H1 (cell line): ENCODE results near the gene LRRTM3. TPM values are rescaled to one million over a fixed set of nuclear protein-coding genes. Genes with fewer than 3 reads are reported as not detected.

Experiments used
- CTCF ChIA-PET: fragments of 300-600 bp; sonication (Branson Sonifier 250); formaldehyde crosslinking; loops from one replicate; lab custom pipeline; 2021; ENCODE audit not compliant: partially characterized antibody; lab: Charles Lee
- POLR2A ChIA-PET: fragments of 300-600 bp; sonication (Branson Sonifier 250); formaldehyde crosslinking; loops from one replicate; lab custom pipeline; 2021; ENCODE audit warnings: inconsistent platforms; ENCODE audit not compliant: partially characterized antibody; lab: Charles Lee
- DNase-seq, 2 experiments: peaks; one replicate each; pipeline versions ENCODE4 v3.0.0 to v3.0.0-alpha.2; 2010 to 2022; ENCODE audit warnings: low spot score in 2 of 2, low read depth in 1 of 2, mixed read lengths in 1 of 2
- FAIRE-seq: peaks from 2 replicates; lab custom pipeline; 2011; peaks lifted over from hg19 to GRCh38; lab: Jason Lieb, UNC
- H2AFZ ChIP-seq: 2 replicates; pipeline ENCODE4 v1.8.1; 2012; ENCODE audit warnings: low read length, inconsistent platforms
- H2AK5ac ChIP-seq: 2 replicates; pipeline ENCODE4 v1.6.1; 2013; ENCODE audit warnings: low read depth, low read length
- H2BK120ac ChIP-seq: replicated peaks from 2 replicates; pipeline ENCODE3; 2013; ENCODE audit warnings: low read depth, low read length, inconsistent platforms
- H2BK12ac ChIP-seq: 2 replicates; pipeline ENCODE4 v1.6.1; 2013; ENCODE audit warnings: low read depth, low read length
- H2BK15ac ChIP-seq: 2 replicates; pipeline ENCODE4 v1.6.1; 2013; ENCODE audit warnings: low read length
- H2BK20ac ChIP-seq: 2 replicates; pipeline ENCODE4 v1.6.1; 2013; ENCODE audit warnings: low read length
- H2BK5ac ChIP-seq: 2 replicates; pipeline ENCODE4 v1.6.1; 2013; ENCODE audit warnings: low read depth, low read length
- H3K14ac ChIP-seq: 2 replicates; pipeline ENCODE4 v1.6.1; 2013; ENCODE audit warnings: inconsistent platforms; ENCODE audit not compliant: insufficient read length
- H3K18ac ChIP-seq: 2 replicates; pipeline ENCODE4 v1.6.1; 2013; ENCODE audit warnings: low read length; ENCODE audit errors: extremely low read depth
- H3K23ac ChIP-seq: 2 replicates; pipeline ENCODE4 v1.6.1; 2013; ENCODE audit warnings: inconsistent platforms; ENCODE audit not compliant: insufficient read length
- H3K23me2 ChIP-seq: 2 replicates; pipeline ENCODE4 v1.6.1; 2013; ENCODE audit warnings: low read depth, low read length
- H3K27ac ChIP-seq: 2 replicates; pipeline ENCODE4 v1.6.1; 2011; ENCODE audit warnings: low read depth, low read length, inconsistent platforms
- H3K27me3 ChIP-seq, 4 experiments: replicated peaks in 1 of 4; 1 replicate in 1 of 4; 2 replicates in 3 of 4; pipeline versions ENCODE4 v1.6.1 to v1.8.1; 2011 to 2013; ENCODE audit warnings: low read length in 3 of 4, mild to moderate bottlenecking in 3 of 4, inconsistent platforms in 2 of 4, mixed read lengths in 2 of 4, moderate library complexity in 1 of 4; ENCODE audit not compliant: control insufficient read depth in 3 of 4, insufficient read depth in 3 of 4; ENCODE audit errors: extremely low read depth in 1 of 4
- H3K36me3 ChIP-seq, 4 experiments: 2 replicates each; pipeline versions ENCODE4 v1.6.1 to v1.8.1; 2011 to 2013; ENCODE audit warnings: mild to moderate bottlenecking in 4 of 4, low read length in 3 of 4, moderate library complexity in 2 of 4, control low read depth in 1 of 4, inconsistent platforms in 1 of 4; ENCODE audit not compliant: insufficient read depth in 4 of 4, control insufficient read depth in 2 of 4
- H3K4ac ChIP-seq: replicated peaks from 2 replicates; pipeline ENCODE3; 2013; ENCODE audit warnings: low read length, low read depth, mixed read lengths, inconsistent platforms; ENCODE audit not compliant: insufficient read length
- H3K4me1 ChIP-seq, 4 experiments: replicated peaks in 1 of 4; 1 replicate in 1 of 4; 2 replicates in 3 of 4; pipeline versions ENCODE4 v1.6.1 to v1.8.1; 2011 to 2013; ENCODE audit warnings: low read length in 3 of 4, inconsistent platforms in 2 of 4, mixed read lengths in 1 of 4; ENCODE audit not compliant: insufficient read depth in 4 of 4, control insufficient read depth in 3 of 4
- H3K4me2 ChIP-seq, 2 experiments: 2 replicates each; pipeline versions ENCODE4 v1.6.1 to v1.8.1; 2011 to 2013; ENCODE audit warnings: low read depth in 2 of 2, low read length in 2 of 2, control low read depth in 1 of 2, inconsistent platforms in 1 of 2, mild to moderate bottlenecking in 1 of 2; ENCODE audit not compliant: insufficient read depth in 1 of 2
- H3K4me3 ChIP-seq, 4 experiments: fragments of 200-600, 300-600 bp in 1 of 4; sonication (generic), shearing (Covaris generic), sonication (Bioruptor Twin) in 1 of 4; 2 replicates each; pipeline versions ENCODE4 v1.5.1 to v1.8.1; 2011 to 2016; ENCODE audit warnings: low read length in 4 of 4, low read depth in 3 of 4, control low read depth in 2 of 4, inconsistent platforms in 2 of 4, mild to moderate bottlenecking in 2 of 4, mixed read lengths in 1 of 4, moderate library complexity in 1 of 4; ENCODE audit not compliant: insufficient read depth in 2 of 4; ENCODE audit errors: extremely low read depth in 1 of 4
- H3K56ac ChIP-seq: replicated peaks from 2 replicates; pipeline ENCODE3; 2013; ENCODE audit warnings: low read depth, mild to moderate bottlenecking, mixed read lengths, low read length, inconsistent platforms; ENCODE audit not compliant: insufficient read length
- H3K79me1 ChIP-seq: 2 replicates; pipeline ENCODE4 v1.6.1; 2013; ENCODE audit warnings: low read depth, low read length, control low read depth
- H3K79me2 ChIP-seq, 2 experiments: 2 replicates each; pipeline versions ENCODE4 v1.6.1 to v1.8.1; 2012 to 2013; ENCODE audit warnings: low read length in 2 of 2, mild to moderate bottlenecking in 2 of 2, inconsistent platforms in 1 of 2; ENCODE audit not compliant: insufficient read depth in 2 of 2, control insufficient read depth in 1 of 2
- H3K9ac ChIP-seq, 4 experiments: replicated peaks in 1 of 4; 1 replicate in 1 of 4; 2 replicates in 3 of 4; pipeline versions ENCODE4 v1.6.1 to v1.8.1; 2011 to 2013; ENCODE audit warnings: low read depth in 3 of 4, low read length in 3 of 4, control low read depth in 2 of 4, mild to moderate bottlenecking in 2 of 4, moderate library complexity in 2 of 4, inconsistent platforms in 1 of 4; ENCODE audit errors: extremely low read depth in 1 of 4
- H3K9me3 ChIP-seq, 2 experiments: 2 replicates each; pipeline versions ENCODE4 v1.6.1 to v1.8.1; 2012 to 2013; ENCODE audit warnings: mild to moderate bottlenecking in 2 of 2, moderate library complexity in 2 of 2, control low read depth in 1 of 2, inconsistent platforms in 1 of 2, low read depth in 1 of 2, low read length in 1 of 2, mixed read lengths in 1 of 2; ENCODE audit not compliant: insufficient read depth in 2 of 2
- H4K20me1 ChIP-seq, 2 experiments: replicated peaks in 1 of 2; 2 replicates each; pipeline versions ENCODE3 to v1.8.1; 2011 to 2013; ENCODE audit warnings: inconsistent platforms in 2 of 2, low read length in 2 of 2, mild to moderate bottlenecking in 1 of 2; ENCODE audit not compliant: insufficient read depth in 2 of 2, control insufficient read depth in 1 of 2
- H4K5ac ChIP-seq: 2 replicates; pipeline ENCODE4 v1.6.1; 2013; ENCODE audit warnings: low read length, low read depth, mixed read lengths, inconsistent platforms; ENCODE audit not compliant: insufficient read length
- H4K8ac ChIP-seq: 2 replicates; pipeline ENCODE4 v1.8.0; 2013; ENCODE audit warnings: mild to moderate bottlenecking, moderate library complexity, low read length, inconsistent platforms; ENCODE audit not compliant: insufficient read depth; ENCODE audit errors: extremely low read depth
- H4K91ac ChIP-seq: replicated peaks from 2 replicates; pipeline ENCODE3; 2013; ENCODE audit warnings: low read length, mixed read lengths, inconsistent platforms; ENCODE audit not compliant: insufficient read length
- CBX8 ChIP-seq: fragments of 300-800, 300-1000 bp; sonication (generic); IDR thresholded peaks from 2 replicates; pipeline ENCODE4 v1.7.1; 2016; ENCODE audit warnings: low read depth, low read length, borderline replicate concordance
- CHD1 ChIP-seq: IDR thresholded peaks from 2 replicates; pipeline ENCODE4 v1.6.1; 2012; ENCODE audit warnings: low read depth, low read length, improper control_type of control experiment
- CREB1 ChIP-seq: IDR thresholded peaks from 2 replicates; pipeline ENCODE4 v1.6.1; 2012; ENCODE audit warnings: inconsistent platforms
- MAFK ChIP-seq: IDR thresholded peaks from 2 replicates; pipeline ENCODE4 v1.6.1; 2012; ENCODE audit warnings: low read depth, mild to moderate bottlenecking, improper control_type of control experiment, low read length
- PHF8 ChIP-seq: fragments of 200-600 bp; sonication (generic); conservative IDR thresholded peaks from 2 replicates; pipeline ENCODE4 v1.7.1; 2012; ENCODE audit warnings: low read depth, mild to moderate bottlenecking, inconsistent platforms, low read length, moderate library complexity
- POLR2A ChIP-seq, 2 experiments: IDR thresholded peaks; 1 replicate in 1 of 2; 2 replicates in 1 of 2; pipeline ENCODE4 v1.6.1; 2011; ENCODE audit warnings: low read depth in 2 of 2, low read length in 2 of 2, mild to moderate bottlenecking in 2 of 2; ENCODE audit errors: control extremely low read depth in 1 of 2
- RXRA ChIP-seq: IDR thresholded peaks from 2 replicates; pipeline ENCODE4 v1.6.1; 2011; ENCODE audit warnings: low read depth, mild to moderate bottlenecking, low read length, moderate library complexity; ENCODE audit not compliant: insufficient read depth
- SIRT6 ChIP-seq: IDR thresholded peaks from one replicate; pipeline ENCODE4 v1.7.1; 2012; ENCODE audit warnings: low read length, inconsistent platforms
- SIX5 ChIP-seq: IDR thresholded peaks from 2 replicates; pipeline ENCODE4 v1.6.1; 2011; ENCODE audit warnings: mild to moderate bottlenecking, low read depth, low read length
- SRF ChIP-seq: IDR thresholded peaks from 2 replicates; pipeline ENCODE4 v1.6.1; 2011; ENCODE audit warnings: mild to moderate bottlenecking, low read depth, low read length, moderate library complexity
- TAF1 ChIP-seq: IDR thresholded peaks from 2 replicates; pipeline ENCODE4 v1.6.1; 2011; ENCODE audit warnings: mild to moderate bottlenecking, low read depth, low read length
- TEAD4 ChIP-seq: IDR thresholded peaks from 2 replicates; pipeline ENCODE4 v1.6.1; 2012; ENCODE audit warnings: low read depth, low read length, inconsistent platforms, mixed read lengths
- YY1 ChIP-seq: IDR thresholded peaks from 2 replicates; pipeline ENCODE4 v1.6.1; 2011; ENCODE audit warnings: low read depth, mild to moderate bottlenecking, low read length
- WGBS, 2 experiments: shearing (Covaris generic) in 1 of 2; methylation state at CpG; one replicate each; pipeline versions ENCODE4 v1.1.6 to v1.1.7; 2013 to 2015; ENCODE audit warnings: low lambda C conversion rate in 2 of 2, mixed read lengths in 2 of 2, inconsistent platforms in 1 of 2, low coverage in 1 of 2, missing lambda C conversion rate in 1 of 2; ENCODE audit not compliant: insufficient replicate concordance in 2 of 2, insufficient coverage in 1 of 2, insufficient read length in 1 of 2; ENCODE audit errors: extremely low coverage in 1 of 2, missing lambda C conversion rate in 1 of 2; 5-methylcytosine and 5-hydroxymethylcytosine counted together
- polyA plus RNA-seq, 7 experiments: library from polyadenylated mRNA; depleted of rRNA in 3 of 7; stranded (reverse) in 5 of 7; unstranded in 2 of 7; fragments of >200 nt in 5 of 7; fragments of 200-250 nt in 2 of 7; gene quantifications; 1 replicate in 5 of 7; 2 replicates in 1 of 7; 4 replicates in 1 of 7; pipeline versions ENCODE4 v1.2.1 to v1.2.3, GENCODE V29; 2011 to 2013; ENCODE audit warnings: missing spikeins in 2 of 7, mixed read lengths in 2 of 7
- total RNA-seq: library from RNA; stranded (reverse); fragmentation: NEBNext Ultra II Directional; extraction: Animal tissue kit (Norgen Biotek cat#: 25700); gene quantifications from 2 replicates; pipeline ENCODE4 v1.2.1, GENCODE V29; 2021
- TF ChIP-seq, protein P1 (sequence below): IDR thresholded peaks from 2 replicates; pipeline ENCODE4 v1.6.1; 2012; ENCODE audit warnings: inconsistent platforms

Gene LRRTM3
- total and polyA plus RNA-seq, 2 of the 8 experiments (the other 6 are each of a cell fraction or from before 2014, with no cell fraction given), result 0.33 to 0.48 TPM

GRCh38 chr10:66981361-66982052 lies 55.7 kb downstream of the LRRTM3 start:
- H2AK5ac ChIP-seq, result no peak overlapping the region
- H4K91ac ChIP-seq, result no peak overlapping the region
- no peak overlapping the region for H3K4me3 ChIP-seq
- no peaks in the 10 kb centered on the region for H4K20me1 ChIP-seq
- CTCF ChIA-PET, result interaction anchor here (0.6 to 0.8 kb wide), 2 partner anchors 8 to 798 kb away, joined by 3 read pairs; no protein-coding TSS in a partner anchor
- no peak overlapping the region for H3K23ac ChIP-seq
- no peaks in the 10 kb centered on the region for H3K79me1 ChIP-seq
- H2BK15ac ChIP-seq, result no peak overlapping the region
- DNase-seq (no peak), FAIRE-seq (no peak)
- H3K36me3 ChIP-seq, result no peaks in the 10 kb centered on the region
- H3K14ac ChIP-seq, result no peak overlapping the region
- 92% methylated on average over 3 of the region's 3 CpGs; no CpG with 5 or more reads in 1 of the 2 experiments for whole genome bisulfite sequencing, 2 experiments
- H3K18ac ChIP-seq, result no peak overlapping the region
- H4K8ac ChIP-seq, result no peak overlapping the region
- H3K9ac ChIP-seq, result no peak overlapping the region
- H3K23me2 ChIP-seq, result no peaks in the 10 kb centered on the region
- H2AFZ ChIP-seq, result no peak overlapping the region
- H2BK120ac ChIP-seq, result no peak overlapping the region
- no peak overlapping the region for H3K56ac ChIP-seq
- H3K79me2 ChIP-seq, result no peaks in the 10 kb centered on the region
- H3K4ac ChIP-seq, result no peak overlapping the region
- no peak overlapping the region for H2BK5ac ChIP-seq
- POLR2A ChIA-PET, result no interaction called here
- no peak overlapping the region for H3K4me2 ChIP-seq
- H3K27me3 ChIP-seq, result no peaks in the 10 kb centered on the region
- H4K5ac ChIP-seq, result no peak overlapping the region
- H3K9me3 ChIP-seq, result no peaks in the 10 kb centered on the region
- H2BK20ac ChIP-seq, result no peak overlapping the region
- no peak overlapping the region for H3K27ac ChIP-seq
- no peak overlapping the region; the same call in 1 of the 2 replicates for H2BK12ac ChIP-seq
- no peaks in the 10 kb centered on the region for H3K4me1 ChIP-seq
- TF ChIP-seq RXRA (no peak), SIX5 (no peak), TAF1 (no peak), CBX8 (no peak), CREB1 (no peak), TEAD4 (no peak), SIRT6 (no peak), PHF8 (no peak), MAFK (no peak), CHD1 (no peak), SRF (no peak), POLR2A (IDR thresholded peaks at IDR 0.05; ENCODE audit: control extremely low read depth in 1 of 2, low read depth in 2 of 2, low read length in 2 of 2) (no peak), YY1 (no peak)
- TF ChIP-seq, protein P1, sequence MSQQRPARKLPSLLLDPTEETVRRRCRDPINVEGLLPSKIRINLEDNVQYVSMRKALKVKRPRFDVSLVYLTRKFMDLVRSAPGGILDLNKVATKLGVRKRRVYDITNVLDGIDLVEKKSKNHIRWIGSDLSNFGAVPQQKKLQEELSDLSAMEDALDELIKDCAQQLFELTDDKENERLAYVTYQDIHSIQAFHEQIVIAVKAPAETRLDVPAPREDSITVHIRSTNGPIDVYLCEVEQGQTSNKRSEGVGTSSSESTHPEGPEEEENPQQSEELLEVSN, result no peak
